H1 (cell line): ENCODE results near the gene BBX. TPM values are rescaled to one million over a fixed set of nuclear protein-coding genes. Genes with fewer than 3 reads are reported as not detected.

Source experiments
- CTCF ChIA-PET: fragments of 300-600 bp; sonication (Branson Sonifier 250); formaldehyde crosslinking; loops from one replicate; lab custom pipeline; 2021; ENCODE audit not compliant: partially characterized antibody; lab: Charles Lee
- POLR2A ChIA-PET: fragments of 300-600 bp; sonication (Branson Sonifier 250); formaldehyde crosslinking; loops from one replicate; lab custom pipeline; 2021; ENCODE audit warnings: inconsistent platforms; ENCODE audit not compliant: partially characterized antibody; lab: Charles Lee
- DNase-seq, 2 experiments: peaks; one replicate each; pipeline versions ENCODE4 v3.0.0 to v3.0.0-alpha.2; 2010 to 2022; ENCODE audit warnings: low spot score in 2 of 2, low read depth in 1 of 2, mixed read lengths in 1 of 2
- FAIRE-seq: peaks from 2 replicates; lab custom pipeline; 2011; peaks lifted over from hg19 to GRCh38; lab: Jason Lieb, UNC
- H2AFZ ChIP-seq: 2 replicates; pipeline ENCODE4 v1.8.1; 2012; ENCODE audit warnings: low read length, inconsistent platforms
- H2AK5ac ChIP-seq: 2 replicates; pipeline ENCODE4 v1.6.1; 2013; ENCODE audit warnings: low read depth, low read length
- H2BK120ac ChIP-seq: replicated peaks from 2 replicates; pipeline ENCODE3; 2013; ENCODE audit warnings: low read depth, low read length, inconsistent platforms
- H2BK12ac ChIP-seq: 2 replicates; pipeline ENCODE4 v1.6.1; 2013; ENCODE audit warnings: low read depth, low read length
- H2BK15ac ChIP-seq: 2 replicates; pipeline ENCODE4 v1.6.1; 2013; ENCODE audit warnings: low read length
- H2BK20ac ChIP-seq: 2 replicates; pipeline ENCODE4 v1.6.1; 2013; ENCODE audit warnings: low read length
- H2BK5ac ChIP-seq: 2 replicates; pipeline ENCODE4 v1.6.1; 2013; ENCODE audit warnings: low read depth, low read length
- H3K14ac ChIP-seq: 2 replicates; pipeline ENCODE4 v1.6.1; 2013; ENCODE audit warnings: inconsistent platforms; ENCODE audit not compliant: insufficient read length
- H3K18ac ChIP-seq: 2 replicates; pipeline ENCODE4 v1.6.1; 2013; ENCODE audit warnings: low read length; ENCODE audit errors: extremely low read depth
- H3K23ac ChIP-seq: 2 replicates; pipeline ENCODE4 v1.6.1; 2013; ENCODE audit warnings: inconsistent platforms; ENCODE audit not compliant: insufficient read length
- H3K23me2 ChIP-seq: 2 replicates; pipeline ENCODE4 v1.6.1; 2013; ENCODE audit warnings: low read depth, low read length
- H3K27ac ChIP-seq: 2 replicates; pipeline ENCODE4 v1.6.1; 2011; ENCODE audit warnings: low read depth, low read length, inconsistent platforms
- H3K27me3 ChIP-seq, 4 experiments: replicated peaks in 1 of 4; 1 replicate in 1 of 4; 2 replicates in 3 of 4; pipeline versions ENCODE4 v1.6.1 to v1.8.1; 2011 to 2013; ENCODE audit warnings: low read length in 3 of 4, mild to moderate bottlenecking in 3 of 4, inconsistent platforms in 2 of 4, mixed read lengths in 2 of 4, moderate library complexity in 1 of 4; ENCODE audit not compliant: control insufficient read depth in 3 of 4, insufficient read depth in 3 of 4; ENCODE audit errors: extremely low read depth in 1 of 4
- H3K36me3 ChIP-seq, 4 experiments: 2 replicates each; pipeline versions ENCODE4 v1.6.1 to v1.8.1; 2011 to 2013; ENCODE audit warnings: mild to moderate bottlenecking in 4 of 4, low read length in 3 of 4, moderate library complexity in 2 of 4, control low read depth in 1 of 4, inconsistent platforms in 1 of 4; ENCODE audit not compliant: insufficient read depth in 4 of 4, control insufficient read depth in 2 of 4
- H3K4ac ChIP-seq: replicated peaks from 2 replicates; pipeline ENCODE3; 2013; ENCODE audit warnings: low read length, low read depth, mixed read lengths, inconsistent platforms; ENCODE audit not compliant: insufficient read length
- H3K4me1 ChIP-seq, 4 experiments: replicated peaks in 1 of 4; 1 replicate in 1 of 4; 2 replicates in 3 of 4; pipeline versions ENCODE4 v1.6.1 to v1.8.1; 2011 to 2013; ENCODE audit warnings: low read length in 3 of 4, inconsistent platforms in 2 of 4, mixed read lengths in 1 of 4; ENCODE audit not compliant: insufficient read depth in 4 of 4, control insufficient read depth in 3 of 4
- H3K4me2 ChIP-seq, 2 experiments: 2 replicates each; pipeline versions ENCODE4 v1.6.1 to v1.8.1; 2011 to 2013; ENCODE audit warnings: low read depth in 2 of 2, low read length in 2 of 2, control low read depth in 1 of 2, inconsistent platforms in 1 of 2, mild to moderate bottlenecking in 1 of 2; ENCODE audit not compliant: insufficient read depth in 1 of 2
- H3K4me3 ChIP-seq, 4 experiments: fragments of 200-600, 300-600 bp in 1 of 4; sonication (generic), shearing (Covaris generic), sonication (Bioruptor Twin) in 1 of 4; 2 replicates each; pipeline versions ENCODE4 v1.5.1 to v1.8.1; 2011 to 2016; ENCODE audit warnings: low read length in 4 of 4, low read depth in 3 of 4, control low read depth in 2 of 4, inconsistent platforms in 2 of 4, mild to moderate bottlenecking in 2 of 4, mixed read lengths in 1 of 4, moderate library complexity in 1 of 4; ENCODE audit not compliant: insufficient read depth in 2 of 4; ENCODE audit errors: extremely low read depth in 1 of 4
- H3K56ac ChIP-seq: replicated peaks from 2 replicates; pipeline ENCODE3; 2013; ENCODE audit warnings: low read depth, mild to moderate bottlenecking, mixed read lengths, low read length, inconsistent platforms; ENCODE audit not compliant: insufficient read length
- H3K79me1 ChIP-seq: 2 replicates; pipeline ENCODE4 v1.6.1; 2013; ENCODE audit warnings: low read depth, low read length, control low read depth
- H3K79me2 ChIP-seq, 2 experiments: 2 replicates each; pipeline versions ENCODE4 v1.6.1 to v1.8.1; 2012 to 2013; ENCODE audit warnings: low read length in 2 of 2, mild to moderate bottlenecking in 2 of 2, inconsistent platforms in 1 of 2; ENCODE audit not compliant: insufficient read depth in 2 of 2, control insufficient read depth in 1 of 2
- H3K9ac ChIP-seq, 4 experiments: replicated peaks in 1 of 4; 1 replicate in 1 of 4; 2 replicates in 3 of 4; pipeline versions ENCODE4 v1.6.1 to v1.8.1; 2011 to 2013; ENCODE audit warnings: low read depth in 3 of 4, low read length in 3 of 4, control low read depth in 2 of 4, mild to moderate bottlenecking in 2 of 4, moderate library complexity in 2 of 4, inconsistent platforms in 1 of 4; ENCODE audit errors: extremely low read depth in 1 of 4
- H3K9me3 ChIP-seq, 2 experiments: 2 replicates each; pipeline versions ENCODE4 v1.6.1 to v1.8.1; 2012 to 2013; ENCODE audit warnings: mild to moderate bottlenecking in 2 of 2, moderate library complexity in 2 of 2, control low read depth in 1 of 2, inconsistent platforms in 1 of 2, low read depth in 1 of 2, low read length in 1 of 2, mixed read lengths in 1 of 2; ENCODE audit not compliant: insufficient read depth in 2 of 2
- H4K20me1 ChIP-seq, 2 experiments: replicated peaks in 1 of 2; 2 replicates each; pipeline versions ENCODE3 to v1.8.1; 2011 to 2013; ENCODE audit warnings: inconsistent platforms in 2 of 2, low read length in 2 of 2, mild to moderate bottlenecking in 1 of 2; ENCODE audit not compliant: insufficient read depth in 2 of 2, control insufficient read depth in 1 of 2
- H4K5ac ChIP-seq: 2 replicates; pipeline ENCODE4 v1.6.1; 2013; ENCODE audit warnings: low read length, low read depth, mixed read lengths, inconsistent platforms; ENCODE audit not compliant: insufficient read length
- H4K8ac ChIP-seq: 2 replicates; pipeline ENCODE4 v1.8.0; 2013; ENCODE audit warnings: mild to moderate bottlenecking, moderate library complexity, low read length, inconsistent platforms; ENCODE audit not compliant: insufficient read depth; ENCODE audit errors: extremely low read depth
- H4K91ac ChIP-seq: replicated peaks from 2 replicates; pipeline ENCODE3; 2013; ENCODE audit warnings: low read length, mixed read lengths, inconsistent platforms; ENCODE audit not compliant: insufficient read length
- HDAC2 ChIP-seq, 2 experiments: fragments of 300-600 bp in 1 of 2; sonication (generic) in 1 of 2; IDR thresholded peaks; 2 replicates each; pipeline ENCODE4 v1.6.1; 2011 to 2012; ENCODE audit warnings: low read depth in 2 of 2, low read length in 2 of 2, mild to moderate bottlenecking in 2 of 2, moderate library complexity in 2 of 2, borderline replicate concordance in 1 of 2, inconsistent platforms in 1 of 2
- KDM1A ChIP-seq: fragments of 200-600, 300-600 bp; sonication (generic); IDR thresholded peaks from 2 replicates; pipeline ENCODE4 v1.7.1; 2016; ENCODE audit warnings: mild to moderate bottlenecking, low read length, borderline replicate concordance
- TAF7 ChIP-seq: optimal IDR thresholded peaks from 2 replicates; pipeline ENCODE3; 2011; ENCODE audit warnings: low read depth, mild to moderate bottlenecking, inconsistent platforms, low read length, moderate library complexity, borderline replicate concordance
- WGBS, 2 experiments: shearing (Covaris generic) in 1 of 2; methylation state at CpG; one replicate each; pipeline versions ENCODE4 v1.1.6 to v1.1.7; 2013 to 2015; ENCODE audit warnings: low lambda C conversion rate in 2 of 2, mixed read lengths in 2 of 2, inconsistent platforms in 1 of 2, low coverage in 1 of 2, missing lambda C conversion rate in 1 of 2; ENCODE audit not compliant: insufficient replicate concordance in 2 of 2, insufficient coverage in 1 of 2, insufficient read length in 1 of 2; ENCODE audit errors: extremely low coverage in 1 of 2, missing lambda C conversion rate in 1 of 2; 5-methylcytosine and 5-hydroxymethylcytosine counted together
- polyA plus RNA-seq, 7 experiments: library from polyadenylated mRNA; depleted of rRNA in 3 of 7; stranded (reverse) in 5 of 7; unstranded in 2 of 7; fragments of >200 nt in 5 of 7; fragments of 200-250 nt in 2 of 7; gene quantifications; 1 replicate in 5 of 7; 2 replicates in 1 of 7; 4 replicates in 1 of 7; pipeline versions ENCODE4 v1.2.1 to v1.2.3, GENCODE V29; 2011 to 2013; ENCODE audit warnings: missing spikeins in 2 of 7, mixed read lengths in 2 of 7
- total RNA-seq: library from RNA; stranded (reverse); fragmentation: NEBNext Ultra II Directional; extraction: Animal tissue kit (Norgen Biotek cat#: 25700); gene quantifications from 2 replicates; pipeline ENCODE4 v1.2.1, GENCODE V29; 2021

The BBX gene
- total and polyA plus RNA-seq, 2 of the 8 experiments (the other 6 are each of a cell fraction or from before 2014, with no cell fraction given) = 11.0 to 42.5 TPM

- Histone ChIP-seq H3K27ac (no peak overlapping the region), H3K23me2 (no peaks in the 10 kb centered on the region), H3K4me3 (no peak overlapping the region), H3K27me3 (no peaks in the 10 kb centered on the region), H4K8ac (no peak overlapping the region), H3K4me1 (peaks cover 0 to 3% (median 0%) of the 10 kb centered on the region in 4 experiments; a peak in 1 of 7 replicates), H2AK5ac (no peak overlapping the region), H3K14ac (no peak overlapping the region), H4K5ac (no peak overlapping the region), H2AFZ (no peak overlapping the region), H2BK5ac (no peak overlapping the region), H3K9ac (no peak overlapping the region), H2BK12ac (no peak overlapping the region), H3K79me2 (peaks cover 0 to 31% of the 10 kb centered on the region in 2 experiments; a peak in 2 of 4 replicates), H3K56ac (no peak overlapping the region), H4K20me1 (no peaks in the 10 kb centered on the region), H2BK20ac (no peak overlapping the region), H3K36me3 (no peaks in the 10 kb centered on the region; a peak in 1 of 8 replicates), H3K4me2 (no peak overlapping the region), H2BK120ac (no peak overlapping the region), H3K23ac (no peak overlapping the region), H2BK15ac (no peak overlapping the region), H4K91ac (no peak overlapping the region), H3K4ac (no peak overlapping the region), H3K18ac (no peak overlapping the region), H3K9me3 (0 out of 4 replicates have a peak, but pooled peaks cover 0 to 3% of the 10 kb centered on the region in 2 experiments), H3K79me1 (no peaks in the 10 kb centered on the region; the same call in 1 of the 2 replicates)
- TF ChIP-seq TAF7 (no peak), KDM1A (peak; percentile 67), HDAC2 (IDR thresholded peaks at IDR 0.05; ENCODE audit: borderline replicate concordance in 1 of 2, low read depth in 2 of 2, low read length in 2 of 2) (peak in 1 of 2 experiments; percentile 37; a peak in 1 of 4 replicates)
- FAIRE-seq (no peak), DNase-seq (no peak)
- ChIA-PET CTCF (interaction anchor here (1.6 to 2.1 kb wide), 2 partner anchors 9 to 313 kb away, joined by 3 to 6 read pairs; no protein-coding TSS in a partner anchor), POLR2A (no interaction called here)
- 87% methylated on average over 2 of the region's 2 CpGs; no CpG with 5 or more reads in 1 of the 2 experiments for WGBS, 2 experiments
Measured at GRCh38 chr3:107548601-107549000, 25.8 kb downstream of the BBX start.
